ENCODE measurements around the gene AEBP2. TPM values are rescaled to one million over a fixed set of nuclear protein-coding genes. Genes with fewer than 3 reads are reported as not detected.

The AEBP2 gene
- total RNA-seq, 1 experiment from 2014 or later, result 50.3 TPM

DNA sequence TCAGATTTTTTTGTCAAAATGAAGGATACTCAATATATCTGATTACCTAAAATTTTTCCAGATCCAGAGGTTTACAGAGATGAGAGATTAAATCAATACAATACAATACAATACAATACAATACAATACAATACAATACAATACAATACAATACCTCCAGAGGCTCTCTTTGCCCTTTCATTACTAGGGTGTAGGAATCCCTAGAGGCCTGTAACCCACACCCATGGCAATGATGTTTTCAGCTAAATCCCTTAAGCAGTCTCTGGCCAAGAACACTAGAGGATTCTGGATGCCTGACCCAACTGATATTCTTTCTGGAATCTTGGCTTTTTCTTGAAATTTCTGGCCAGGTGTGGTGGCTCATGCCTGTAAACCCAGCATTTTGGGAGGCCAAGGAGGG lies 23.7 kb upstream of the AEBP2 start:
- POLR2A ChIA-PET (ENCODE audit: unreplicated experiment), result interaction anchor here (0.6 kb wide), 1 partner anchor 777 kb away, joined by 21 read pairs; no protein-coding TSS in a partner anchor
- Histone ChIP-seq H3K27ac (no peak overlapping the region), H2AFZ (no peak overlapping the region), H3F3A (ENCODE audit: insufficient read depth, low read depth) (no peaks in the 10 kb centered on the region), H3K9me3 (ENCODE audit: insufficient read depth, low read depth) (no peaks in the 10 kb centered on the region), H3K4me3 (no peak overlapping the region), H3K4me2 (no peak overlapping the region), H3K27me3 (ENCODE audit: insufficient read depth, low read depth) (no peaks in the 10 kb centered on the region), H3K9me2 (ENCODE audit: insufficient read depth) (no peaks in the 10 kb centered on the region), H3K79me2 (ENCODE audit: low read depth) (no peaks in the 10 kb centered on the region), H3K4me1 (replicated peaks; ENCODE audit: insufficient read depth) (no peaks in the 10 kb centered on the region), H3K36me3 (ENCODE audit: low read depth) (no peaks in the 10 kb centered on the region), H4K20me1 (ENCODE audit: insufficient read depth) (no peaks in the 10 kb centered on the region)
- DNase-seq, result no peak
- intact Hi-C loops (cut with micrococcal nuclease; ENCODE audit: unreplicated experiment), result no loop called here
- BruUV-seq (replicated peaks), result no TSS peak
- TF ChIP-seq EZH2 (IDR thresholded peaks at IDR 0.05; ENCODE audit: low read depth), result no peak
- CTCF ChIA-PET, result no interaction called here

DNA sequence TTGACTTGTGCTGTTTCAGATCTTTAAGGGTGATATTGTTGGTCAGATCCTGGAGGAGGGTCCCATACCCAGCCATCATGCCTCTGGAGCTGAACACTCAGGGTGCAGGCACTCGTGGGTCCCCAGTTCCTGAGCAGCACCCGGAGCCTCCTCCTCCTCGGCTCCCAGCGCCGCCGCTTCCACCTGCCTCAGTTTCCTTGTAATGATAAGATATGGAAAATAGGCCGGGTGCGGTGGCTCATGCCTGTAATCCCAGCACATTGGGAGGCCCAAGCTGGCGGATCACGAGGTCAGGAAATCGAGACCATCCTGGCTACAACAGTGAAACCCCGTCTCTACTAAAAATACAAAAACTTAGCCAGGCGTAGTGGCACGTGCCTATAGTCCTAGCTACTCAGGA lies 20.2 kb upstream of the AEBP2 start:
- Histone ChIP-seq H3K79me2 (ENCODE audit: low read depth) (no peaks in the 10 kb centered on the region), H3K4me1 (replicated peaks; ENCODE audit: insufficient read depth) (no peaks in the 10 kb centered on the region), H3K27ac (no peak overlapping the region), H3K9me2 (ENCODE audit: insufficient read depth) (no peaks in the 10 kb centered on the region), H3K4me3 (no peak overlapping the region), H3F3A (ENCODE audit: insufficient read depth, low read depth) (no peaks in the 10 kb centered on the region), H2AFZ (no peak overlapping the region), H4K20me1 (ENCODE audit: insufficient read depth) (no peaks in the 10 kb centered on the region), H3K36me3 (ENCODE audit: low read depth) (no peaks in the 10 kb centered on the region), H3K27me3 (ENCODE audit: insufficient read depth, low read depth) (no peaks in the 10 kb centered on the region), H3K9me3 (ENCODE audit: insufficient read depth, low read depth) (no peaks in the 10 kb centered on the region), H3K4me2 (no peak overlapping the region)
- ChIA-PET POLR2A (ENCODE audit: unreplicated experiment) (no interaction called here), CTCF (no interaction called here)
- DNase-seq, result no peak
- intact Hi-C loops (cut with micrococcal nuclease; ENCODE audit: unreplicated experiment), result no loop called here
- no TSS peak for BruUV-seq (replicated peaks)
- no peak for TF ChIP-seq EZH2 (IDR thresholded peaks at IDR 0.05; ENCODE audit: low read depth)
- TF ChIP-seq, protein P1, sequence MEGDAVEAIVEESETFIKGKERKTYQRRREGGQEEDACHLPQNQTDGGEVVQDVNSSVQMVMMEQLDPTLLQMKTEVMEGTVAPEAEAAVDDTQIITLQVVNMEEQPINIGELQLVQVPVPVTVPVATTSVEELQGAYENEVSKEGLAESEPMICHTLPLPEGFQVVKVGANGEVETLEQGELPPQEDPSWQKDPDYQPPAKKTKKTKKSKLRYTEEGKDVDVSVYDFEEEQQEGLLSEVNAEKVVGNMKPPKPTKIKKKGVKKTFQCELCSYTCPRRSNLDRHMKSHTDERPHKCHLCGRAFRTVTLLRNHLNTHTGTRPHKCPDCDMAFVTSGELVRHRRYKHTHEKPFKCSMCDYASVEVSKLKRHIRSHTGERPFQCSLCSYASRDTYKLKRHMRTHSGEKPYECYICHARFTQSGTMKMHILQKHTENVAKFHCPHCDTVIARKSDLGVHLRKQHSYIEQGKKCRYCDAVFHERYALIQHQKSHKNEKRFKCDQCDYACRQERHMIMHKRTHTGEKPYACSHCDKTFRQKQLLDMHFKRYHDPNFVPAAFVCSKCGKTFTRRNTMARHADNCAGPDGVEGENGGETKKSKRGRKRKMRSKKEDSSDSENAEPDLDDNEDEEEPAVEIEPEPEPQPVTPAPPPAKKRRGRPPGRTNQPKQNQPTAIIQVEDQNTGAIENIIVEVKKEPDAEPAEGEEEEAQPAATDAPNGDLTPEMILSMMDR (conservative IDR thresholded peaks at IDR 0.05), result no peak

DNA sequence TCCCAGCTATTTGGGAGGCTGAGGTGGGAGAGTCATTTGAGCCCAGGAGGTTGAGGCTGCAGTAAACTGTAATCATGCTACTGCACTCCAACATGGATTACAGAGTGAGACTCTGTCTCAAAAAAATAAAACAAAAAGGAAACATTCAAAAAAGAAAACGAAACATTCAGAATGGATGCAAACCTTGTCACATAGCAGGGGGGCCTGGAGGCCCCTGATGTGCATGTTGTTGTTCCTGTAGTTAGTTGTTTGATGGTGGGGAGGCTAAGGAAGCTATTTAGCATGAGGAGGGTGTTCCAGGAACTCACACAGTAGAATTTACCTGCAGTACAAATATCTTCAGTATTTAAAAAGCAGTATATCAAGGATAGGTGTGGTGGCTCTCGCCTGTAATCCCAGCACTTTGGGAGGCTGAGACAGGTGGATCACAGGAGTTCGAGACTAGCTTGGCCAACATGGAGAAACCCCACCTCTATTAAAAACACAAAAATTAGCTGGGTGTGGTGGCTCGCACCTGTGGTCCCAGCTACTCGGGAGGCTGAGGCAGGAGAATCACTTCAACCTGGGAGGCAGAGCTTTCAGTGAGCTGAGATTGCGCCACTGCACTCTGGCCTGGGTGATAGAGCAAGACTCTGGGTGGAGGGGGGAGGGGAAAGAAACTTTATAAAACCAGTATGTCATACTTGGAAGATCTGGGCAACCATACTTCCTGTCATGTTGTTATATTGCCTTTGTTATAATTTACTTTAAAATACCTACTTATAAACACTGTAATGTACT lies 17.6 kb upstream of the AEBP2 start:
- CTCF ChIA-PET, result no interaction called here
- no peak for DNase-seq
- POLR2A ChIA-PET (ENCODE audit: unreplicated experiment), result no interaction called here

More for the DNA sequence above, 17.6 kb upstream of the AEBP2 start:
- Histone ChIP-seq H3K27me3 (ENCODE audit: insufficient read depth, low read depth) (no peaks in the 10 kb centered on the region), H3K9me3 (ENCODE audit: insufficient read depth, low read depth) (no peaks in the 10 kb centered on the region), H3K79me2 (ENCODE audit: low read depth) (no peaks in the 10 kb centered on the region), H3K36me3 (ENCODE audit: low read depth) (no peaks in the 10 kb centered on the region), H3K4me1 (replicated peaks; ENCODE audit: insufficient read depth) (no peaks in the 10 kb centered on the region), H3K9me2 (ENCODE audit: insufficient read depth) (no peaks in the 10 kb centered on the region), H3K4me2 (no peak overlapping the region), H4K20me1 (ENCODE audit: insufficient read depth) (no peaks in the 10 kb centered on the region), H2AFZ (no peak overlapping the region), H3K4me3 (no peak overlapping the region), H3F3A (ENCODE audit: insufficient read depth, low read depth) (no peaks in the 10 kb centered on the region), H3K27ac (no peak overlapping the region)
- no TSS peak for BruUV-seq (replicated peaks)
- no peak for TF ChIP-seq EZH2 (IDR thresholded peaks at IDR 0.05; ENCODE audit: low read depth)
- TF ChIP-seq, protein P1 (conservative IDR thresholded peaks at IDR 0.05), result no peak
- intact Hi-C loops (cut with micrococcal nuclease; ENCODE audit: unreplicated experiment), result no loop called here
